IPS-NIHi7 (cell line): ENCODE results near the gene ROCK2.

Experiments
- DNase-seq: peaks from one replicate; pipeline ENCODE4 v3.0.0; 2012; ENCODE audit warnings: mixed read lengths; ENCODE audit errors: extremely low spot score

ROCK2 gene

DNA sequence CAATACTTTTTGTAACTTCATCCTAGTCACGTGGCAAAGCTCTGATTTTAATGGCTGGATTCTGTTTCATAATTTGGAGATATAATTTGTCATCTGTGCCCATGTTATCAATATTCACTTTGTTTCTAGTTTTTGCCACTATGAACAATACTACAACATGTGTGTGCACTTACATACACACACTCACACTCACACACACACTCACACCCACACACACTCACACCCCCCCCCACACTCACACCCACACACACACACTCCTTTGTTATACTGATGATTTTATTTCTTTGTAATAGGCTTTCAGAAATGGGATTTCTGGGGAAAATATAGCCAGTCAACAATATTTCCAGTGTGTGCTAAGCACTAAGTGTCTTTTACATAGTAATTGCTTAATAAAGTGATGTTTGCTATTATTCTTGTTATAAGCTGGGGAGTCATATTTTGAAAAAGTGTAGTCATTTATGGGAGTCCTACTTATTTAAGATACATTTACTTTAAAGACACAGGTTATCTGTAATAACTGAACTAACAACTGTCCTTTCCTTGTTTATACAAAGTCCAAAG is 22.8 kb upstream of the ROCK2 start:
- no peak for DNase-seq

DNA sequence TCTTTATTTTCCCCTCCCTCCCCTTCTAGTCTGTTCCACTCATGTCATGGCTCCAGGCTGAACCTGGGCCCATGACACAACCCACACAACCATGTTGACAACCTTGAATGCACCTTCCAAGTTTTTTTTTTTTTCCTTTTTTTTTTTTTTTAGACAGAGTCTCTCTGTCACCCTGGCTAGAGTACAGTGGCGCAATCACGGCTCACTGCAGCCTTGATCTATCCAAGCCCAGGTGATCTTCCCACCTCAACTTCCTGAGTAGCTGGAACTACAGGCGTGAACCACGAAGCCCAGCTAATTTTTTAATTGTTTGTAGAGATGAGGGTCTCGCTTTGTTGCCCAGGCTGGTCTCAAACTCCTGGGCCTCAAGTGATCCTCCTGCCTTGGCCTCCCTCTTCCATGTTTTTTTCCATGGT is 21.9 kb upstream of the ROCK2 start:
- no peak for DNase-seq

DNA sequence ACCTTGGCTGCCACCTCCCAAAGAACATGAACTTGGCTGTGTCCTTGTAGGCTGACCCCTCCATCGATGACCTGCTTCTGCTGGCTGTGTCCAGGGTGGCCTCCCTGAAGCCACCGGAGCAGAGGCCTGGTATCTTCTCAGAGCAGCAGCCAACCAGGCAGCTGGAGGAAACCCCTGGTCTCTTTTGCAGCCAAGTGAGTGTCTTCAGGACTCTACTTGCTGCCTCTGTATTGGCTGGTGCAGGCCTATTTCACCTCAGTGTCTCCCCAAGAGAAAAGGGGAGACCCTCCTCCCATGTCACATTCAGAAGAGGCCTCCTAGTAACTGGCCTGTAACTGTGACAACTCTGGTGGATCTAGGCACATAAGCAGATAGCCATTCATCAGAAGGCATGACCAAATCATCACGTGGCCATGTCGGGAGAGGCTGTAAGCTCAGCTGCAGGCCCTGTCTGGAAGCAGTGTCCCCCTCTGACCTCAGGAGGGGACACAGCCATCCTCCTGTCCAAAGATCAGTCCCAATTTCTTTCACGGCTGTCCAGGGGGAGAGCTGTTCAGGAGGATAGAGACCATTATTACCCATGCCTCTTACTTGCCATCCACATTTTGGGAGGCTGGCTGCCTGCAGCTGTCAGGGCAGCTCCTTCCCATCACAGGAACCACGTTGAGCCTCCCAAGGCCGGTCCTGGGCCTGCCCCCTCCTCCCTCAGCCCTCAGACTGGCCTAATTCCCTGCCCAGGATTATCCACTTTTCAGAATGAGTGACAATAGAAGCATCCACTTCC is 20.9 kb upstream of the ROCK2 start:
- no peak for DNase-seq

DNA sequence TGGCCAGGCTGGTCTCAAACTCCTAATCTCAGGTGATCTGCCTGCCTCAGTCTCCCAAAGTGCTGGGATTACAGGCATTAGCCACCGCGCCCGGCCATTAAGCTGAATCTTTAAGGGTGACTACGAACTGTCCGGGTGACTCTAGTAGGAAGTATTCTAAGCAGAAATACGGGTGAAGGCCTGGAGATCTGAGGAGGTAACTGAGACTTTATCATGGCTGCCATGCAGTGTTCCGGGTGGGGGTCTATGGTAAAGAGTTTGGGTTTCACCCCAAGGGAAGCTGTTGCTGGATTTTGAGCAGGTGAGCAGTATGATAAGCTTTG is 20.1 kb upstream of the ROCK2 start:
- no peak for DNase-seq

DNA sequence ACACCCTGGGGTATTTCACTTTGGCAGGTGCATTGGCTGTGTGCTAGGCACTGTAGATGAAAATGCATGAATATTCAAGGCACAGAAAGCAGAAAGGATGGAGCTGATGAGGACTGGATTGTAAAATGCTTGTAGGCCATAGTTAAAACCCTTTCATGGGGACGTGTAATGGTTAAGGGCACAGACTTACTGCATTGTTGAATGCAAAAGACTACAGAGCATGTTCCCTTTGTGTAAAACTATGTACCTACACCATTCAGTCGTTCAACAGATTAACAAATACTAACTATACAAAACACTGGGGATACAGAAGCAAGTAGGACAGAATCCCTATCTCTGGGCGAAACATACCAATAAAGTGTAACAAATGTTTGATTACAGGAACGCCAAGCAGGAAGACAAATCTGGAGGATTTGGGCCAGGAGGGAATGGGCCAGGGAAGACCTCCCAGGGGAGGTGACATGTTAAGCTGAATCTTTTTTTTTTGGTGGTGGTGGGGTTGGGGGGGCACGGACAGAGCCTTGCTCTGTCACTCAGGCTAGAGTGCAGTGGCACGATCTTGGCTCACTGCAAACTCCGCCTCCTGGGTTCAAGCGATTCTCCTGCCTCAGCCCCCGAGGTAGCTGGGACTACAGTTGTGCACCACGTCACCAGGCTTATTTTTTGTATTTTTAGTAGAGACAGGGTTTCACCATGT is 19.6 kb upstream of the ROCK2 start:
- DNase-seq: no peak

DNA sequence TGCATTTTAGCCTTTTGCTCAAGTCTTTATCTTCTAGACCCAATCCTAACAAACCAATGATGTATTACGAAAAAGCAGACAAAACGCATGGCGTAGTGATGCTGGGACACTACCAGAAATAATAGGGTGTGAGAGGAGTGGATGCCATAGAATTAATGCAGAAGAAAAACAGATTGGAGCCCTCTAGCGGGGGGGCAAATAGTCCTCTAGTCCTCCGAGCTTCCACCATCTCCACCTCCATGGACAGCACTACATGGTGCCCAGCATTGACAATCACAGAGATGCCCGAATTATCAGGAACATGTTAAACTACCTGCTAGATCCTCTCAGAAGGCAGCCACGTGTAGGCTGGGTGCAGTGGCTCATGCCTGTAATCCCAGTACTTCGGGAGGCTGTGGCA is 15.4 kb upstream of the ROCK2 start:
- no peak for DNase-seq

DNA sequence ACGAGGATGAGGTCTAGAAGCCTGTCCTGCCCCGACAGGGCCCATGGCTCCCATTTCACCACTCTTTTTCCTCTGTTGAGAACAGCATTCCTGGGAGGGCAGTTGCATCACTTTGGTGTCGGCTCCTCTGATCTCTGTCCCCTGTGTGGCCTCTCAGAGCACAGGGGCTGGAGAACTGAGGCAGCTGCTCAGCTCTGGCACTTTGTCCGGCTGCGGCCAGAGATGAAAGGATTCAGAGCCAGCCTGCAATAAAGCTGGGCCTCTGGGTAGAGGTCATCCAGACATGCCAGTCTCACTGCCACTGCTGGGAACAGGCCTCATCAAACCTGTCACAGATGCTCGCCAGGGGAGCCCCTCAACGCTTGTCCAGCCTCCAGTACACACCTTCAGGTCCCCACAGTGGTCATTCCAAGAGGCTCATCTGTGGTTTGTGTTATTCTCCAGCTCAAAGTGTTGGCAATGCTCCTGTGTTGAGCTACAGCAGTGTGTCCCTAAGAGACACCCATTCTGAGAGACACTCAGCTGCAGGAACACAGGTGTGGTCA is 13.1 kb upstream of the ROCK2 start:
- DNase-seq: no peak

DNA sequence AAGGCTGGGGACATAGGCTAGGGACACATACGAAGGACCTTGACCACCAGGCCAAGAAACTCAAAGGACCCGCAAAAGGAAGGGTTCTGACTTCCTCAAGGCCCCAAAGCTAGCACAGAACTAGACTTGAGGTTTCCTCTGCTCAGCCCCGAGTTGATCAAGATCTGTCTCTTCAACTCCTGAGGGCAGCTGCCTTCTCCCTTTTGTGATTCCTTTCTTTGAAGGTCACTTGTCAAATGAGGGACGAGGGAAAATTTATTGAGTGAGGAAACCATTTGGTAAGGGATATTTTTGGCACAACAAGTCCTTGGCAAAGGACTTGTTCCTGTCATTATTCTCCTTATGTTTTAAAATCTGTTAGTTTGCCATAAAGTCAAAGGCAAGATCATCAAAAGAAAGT is 12.3 kb upstream of the ROCK2 start:
- no peak for DNase-seq

DNA sequence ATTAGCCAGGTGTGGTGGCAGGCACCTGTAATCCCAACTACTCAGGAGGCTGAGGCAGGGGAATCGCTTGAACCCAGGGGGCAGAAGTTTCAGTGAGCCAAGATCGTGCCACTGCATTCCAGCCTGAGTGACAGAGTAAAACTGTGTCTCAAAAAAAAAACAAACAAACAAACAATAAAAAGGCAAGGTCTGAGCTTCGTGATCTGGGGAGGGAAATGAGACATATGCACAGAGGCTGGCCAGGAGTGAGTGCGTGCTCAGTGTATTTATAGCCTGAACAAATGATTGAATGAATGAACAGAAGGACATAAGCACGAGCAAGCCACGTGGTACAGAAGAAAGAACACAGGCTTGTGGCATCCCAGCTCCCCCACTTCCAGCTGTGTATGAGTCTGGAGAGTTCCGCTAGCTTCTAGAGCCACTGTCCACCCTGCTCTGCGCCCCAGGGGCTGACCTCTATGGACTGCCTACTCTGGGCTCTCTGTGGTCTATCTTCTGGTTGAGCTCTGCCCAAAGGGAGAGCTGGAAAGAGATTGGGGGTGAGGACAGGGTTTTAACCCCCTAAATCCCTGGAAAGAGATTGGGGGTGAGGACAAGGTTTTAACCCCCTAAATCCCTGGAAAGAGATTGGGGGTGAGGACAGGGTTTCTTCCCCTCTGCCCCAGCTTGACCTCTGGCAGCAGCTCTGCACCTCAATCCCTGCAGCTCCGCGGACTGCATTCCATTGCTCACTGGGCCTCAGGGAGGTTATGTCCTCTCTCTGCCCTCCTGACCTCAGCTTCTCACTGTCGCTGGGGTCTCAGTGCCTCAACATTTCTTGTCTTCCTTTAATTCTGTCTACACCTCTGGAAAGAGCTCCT is 11.0 kb upstream of the ROCK2 start:
- no peak for DNase-seq

DNA sequence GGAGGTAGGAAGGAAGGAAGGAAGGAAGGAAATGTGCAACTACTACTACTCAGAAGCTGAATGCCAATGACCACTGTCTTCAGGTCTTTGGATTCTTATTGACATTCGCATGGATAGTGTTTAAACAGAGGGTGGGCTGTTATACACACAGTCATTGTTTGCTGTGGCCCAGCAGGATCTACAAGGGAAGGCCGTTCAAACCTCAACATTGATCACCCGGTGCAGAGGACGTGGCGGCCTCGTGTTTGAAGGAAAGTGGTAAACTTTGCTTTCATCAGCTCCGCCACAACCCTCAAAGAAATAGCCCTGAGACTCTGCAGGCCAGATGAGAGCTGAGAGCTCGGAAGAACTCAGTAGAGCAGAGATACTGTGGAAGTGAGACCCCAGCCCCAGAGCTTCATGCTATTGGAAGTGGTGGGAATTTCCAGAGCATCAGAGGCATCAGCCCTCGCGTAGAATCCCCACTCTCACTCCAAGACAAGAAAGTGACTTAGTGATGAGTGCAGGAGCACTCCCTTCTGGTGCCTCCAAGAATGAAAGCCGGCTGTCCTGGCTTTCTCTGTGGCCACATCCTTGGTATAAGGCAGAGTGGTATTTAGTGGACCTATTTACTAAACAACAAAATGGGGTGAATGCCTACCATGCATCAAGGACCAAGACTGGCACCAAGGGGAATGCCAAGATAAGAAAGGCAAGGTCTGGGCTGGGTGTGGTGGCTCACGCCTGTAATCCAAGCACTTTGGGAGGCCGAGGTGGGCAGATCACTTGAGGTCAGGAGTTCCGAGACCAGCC is 10.1 kb upstream of the ROCK2 start:
- no peak for DNase-seq

DNA sequence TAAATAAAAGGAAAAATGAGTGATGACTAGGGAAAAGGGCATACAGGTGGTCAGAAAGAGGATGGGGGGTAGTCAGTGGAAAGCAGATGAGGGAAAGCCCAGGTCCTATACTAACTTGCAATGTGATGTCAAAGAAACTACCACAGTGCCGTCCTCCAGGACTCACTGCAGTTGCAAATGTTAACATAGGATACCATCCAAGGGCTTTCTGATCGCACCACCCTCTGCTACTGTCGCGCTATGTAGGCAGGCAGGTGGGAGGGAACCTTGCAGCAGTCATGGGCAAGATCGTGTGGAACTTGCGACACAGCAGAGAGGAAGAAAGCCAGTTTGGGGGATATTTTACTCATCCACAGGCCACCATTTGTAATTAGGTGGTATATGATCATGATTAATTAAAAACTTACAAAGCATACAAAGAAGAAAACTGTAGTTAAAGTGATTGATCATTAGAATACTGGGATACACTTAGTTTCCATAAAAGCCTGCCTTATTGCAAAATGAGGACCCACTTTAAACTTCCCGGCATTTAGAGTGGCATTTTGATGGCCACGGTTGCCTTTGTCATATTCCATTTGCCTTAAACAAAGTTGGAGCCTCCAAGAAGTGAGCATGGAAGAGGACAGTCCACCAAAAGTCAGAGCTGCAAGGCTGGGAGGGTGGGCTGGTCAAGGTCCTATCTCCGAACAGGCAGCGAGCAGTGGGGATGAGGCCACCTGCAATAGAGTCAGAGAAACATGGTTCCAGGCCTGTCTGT is 8.5 kb upstream of the ROCK2 start:
- DNase-seq: no peak

DNA sequence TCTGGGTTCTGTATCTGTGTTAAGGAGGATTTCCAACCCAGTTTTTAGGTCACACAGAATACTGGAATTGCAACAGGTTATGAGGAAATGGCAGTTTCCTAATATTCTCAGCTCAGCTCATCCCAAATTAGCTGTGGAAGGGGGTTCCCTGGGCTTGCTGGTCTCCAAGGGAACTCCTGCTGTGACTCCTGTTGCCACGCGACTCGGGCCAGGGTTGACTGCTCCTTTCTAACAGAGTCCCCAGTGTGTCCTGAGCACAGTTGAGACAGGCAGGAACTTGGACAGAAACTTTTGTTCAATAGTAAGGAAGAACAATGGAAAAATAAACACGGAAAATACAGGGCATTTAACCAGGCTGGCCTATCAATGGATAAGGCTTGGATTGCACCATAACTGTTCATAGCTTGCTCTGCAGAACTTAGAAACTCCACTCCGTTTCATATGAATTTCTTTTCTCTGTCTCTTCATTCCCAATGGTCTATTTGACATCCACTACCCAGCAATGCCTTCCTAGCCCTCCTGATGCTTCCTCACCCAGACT is 3.8 kb upstream of the ROCK2 start:
- no peak for DNase-seq

DNA sequence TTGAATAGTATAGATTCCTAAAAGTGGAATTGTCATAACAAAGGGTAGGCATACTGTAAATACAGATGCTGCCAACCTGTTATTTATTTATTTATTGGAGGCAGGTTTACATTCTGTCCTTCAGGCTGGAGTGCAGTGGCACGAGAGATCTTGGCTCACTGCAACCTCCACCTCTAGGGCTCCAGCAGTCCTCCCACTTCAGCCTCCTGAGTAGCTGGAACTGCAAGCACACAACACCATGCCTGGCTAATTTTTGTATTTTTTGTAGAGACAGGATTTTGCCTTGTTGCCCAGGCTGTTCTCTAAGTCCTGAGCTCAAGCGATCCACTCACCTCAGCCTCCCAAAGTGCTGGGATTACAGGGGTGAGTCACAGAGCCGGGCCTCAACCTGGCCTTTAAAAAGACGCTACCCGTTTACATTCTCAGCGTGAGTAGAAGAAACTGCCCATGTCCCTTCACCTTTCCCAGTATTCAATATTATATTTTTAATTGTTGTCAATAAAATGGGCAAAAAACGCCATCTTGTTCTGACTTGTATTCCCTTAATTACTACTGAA is 3.0 kb upstream of the ROCK2 start:
- DNase-seq: no peak

DNA sequence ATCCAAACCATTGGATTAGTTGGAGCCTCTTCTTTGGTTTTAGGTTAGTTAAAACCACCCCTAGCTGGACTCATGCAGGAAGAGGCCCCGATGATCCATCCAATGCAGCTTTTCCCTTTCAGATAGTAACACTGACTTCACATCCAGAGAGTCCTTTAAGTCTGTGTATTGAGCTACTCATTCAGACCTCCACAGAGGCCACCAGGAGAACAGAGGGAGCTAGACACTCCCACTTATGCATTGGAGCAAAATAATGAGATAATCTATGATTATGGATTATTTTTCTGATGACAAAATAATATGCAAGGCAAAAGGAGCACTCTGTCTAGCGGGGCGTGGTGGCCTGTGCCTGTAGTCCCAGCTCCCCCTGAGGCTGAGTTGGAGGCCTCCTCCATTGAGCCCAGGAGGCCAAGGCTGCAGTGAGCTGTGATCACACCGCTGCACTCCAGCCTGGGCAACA is 1.6 kb upstream of the ROCK2 start:
- no peak for DNase-seq

DNA sequence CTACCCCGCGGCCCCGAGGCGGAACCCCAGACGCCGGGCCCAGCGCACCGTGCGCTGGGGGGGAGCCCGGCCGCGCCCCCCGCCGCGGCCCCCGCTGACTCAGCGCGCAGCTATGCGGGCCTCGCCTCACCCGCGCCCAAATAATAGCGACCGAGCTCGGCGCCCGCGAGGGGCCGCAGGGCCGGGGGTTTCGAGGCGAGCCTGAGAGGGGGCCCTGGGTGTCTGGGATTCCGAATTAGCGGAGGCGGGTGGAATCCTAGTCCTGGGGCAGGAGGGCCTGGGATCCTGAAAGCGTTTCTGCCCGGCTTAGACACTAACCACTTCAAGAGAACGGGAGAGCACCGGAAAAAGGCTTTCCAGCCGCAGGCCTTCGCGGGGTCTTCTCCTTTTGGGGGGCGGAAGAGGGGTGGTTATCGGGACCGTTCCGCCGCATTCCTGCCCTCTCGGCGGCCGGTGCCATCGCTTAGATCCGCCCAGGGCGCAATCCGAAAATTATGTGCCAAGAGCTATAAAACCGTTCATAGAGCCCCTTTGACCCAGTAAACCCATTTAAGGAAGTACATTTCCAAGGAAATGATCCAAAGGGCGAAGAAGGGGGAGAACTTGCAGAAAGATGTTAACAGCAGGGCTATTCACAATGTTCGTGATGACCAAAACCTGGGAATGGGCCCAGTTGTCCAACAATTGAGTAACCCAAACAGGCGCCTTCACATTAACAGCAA is 681 bp upstream of the ROCK2 start:
- DNase-seq: peak; percentile 73

DNA sequence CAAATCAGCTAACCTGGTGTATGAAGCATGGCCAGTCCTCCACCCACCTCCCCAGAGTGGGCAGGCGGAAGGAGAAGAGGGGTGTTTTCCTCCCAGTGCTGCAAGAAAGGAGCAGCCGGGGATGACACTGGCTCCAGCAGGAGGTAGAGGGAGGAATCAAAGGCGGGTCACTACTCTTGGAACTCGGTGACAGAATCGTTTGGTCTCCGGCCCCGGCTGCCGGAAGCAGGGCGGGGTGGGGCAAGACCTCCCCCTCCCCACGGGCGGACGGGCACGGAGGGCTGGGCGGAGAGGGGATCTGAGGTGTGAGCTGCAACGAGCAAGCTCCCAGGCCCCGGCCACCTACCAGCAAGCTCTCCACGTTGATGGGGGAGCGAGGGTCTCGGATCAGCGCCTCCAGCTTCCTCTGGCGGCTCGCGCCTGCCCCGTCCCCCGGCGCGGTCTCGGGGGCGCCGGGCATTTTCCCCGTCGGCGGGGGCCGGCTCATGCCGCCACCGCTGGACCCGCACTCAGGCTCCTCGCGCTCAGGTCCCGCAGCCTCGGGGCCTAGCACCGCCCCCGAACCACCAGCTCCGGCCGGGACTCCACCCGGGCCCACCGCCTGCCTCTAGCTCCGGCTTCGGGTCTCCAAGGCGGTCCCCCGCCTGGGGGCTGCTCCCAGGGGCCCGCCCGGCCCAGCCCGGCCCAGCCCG is 640 bp downstream of the ROCK2 start:
- peak; percentile 63 for DNase-seq

DNA sequence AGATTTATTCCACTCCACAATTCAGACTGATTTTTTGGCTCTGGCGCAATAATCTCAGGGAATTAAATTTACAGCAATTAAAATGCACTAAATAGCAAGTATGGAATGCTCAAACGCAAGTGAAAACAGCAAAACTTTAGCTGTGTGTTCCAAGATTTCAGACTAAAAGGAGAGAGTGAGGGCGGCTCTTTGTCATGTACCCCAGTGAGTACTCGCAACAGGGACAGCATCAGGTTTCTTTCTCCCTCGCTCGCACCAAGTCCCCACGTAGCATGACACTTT is 1.1 kb downstream of the ROCK2 start:
- no peak for DNase-seq

DNA sequence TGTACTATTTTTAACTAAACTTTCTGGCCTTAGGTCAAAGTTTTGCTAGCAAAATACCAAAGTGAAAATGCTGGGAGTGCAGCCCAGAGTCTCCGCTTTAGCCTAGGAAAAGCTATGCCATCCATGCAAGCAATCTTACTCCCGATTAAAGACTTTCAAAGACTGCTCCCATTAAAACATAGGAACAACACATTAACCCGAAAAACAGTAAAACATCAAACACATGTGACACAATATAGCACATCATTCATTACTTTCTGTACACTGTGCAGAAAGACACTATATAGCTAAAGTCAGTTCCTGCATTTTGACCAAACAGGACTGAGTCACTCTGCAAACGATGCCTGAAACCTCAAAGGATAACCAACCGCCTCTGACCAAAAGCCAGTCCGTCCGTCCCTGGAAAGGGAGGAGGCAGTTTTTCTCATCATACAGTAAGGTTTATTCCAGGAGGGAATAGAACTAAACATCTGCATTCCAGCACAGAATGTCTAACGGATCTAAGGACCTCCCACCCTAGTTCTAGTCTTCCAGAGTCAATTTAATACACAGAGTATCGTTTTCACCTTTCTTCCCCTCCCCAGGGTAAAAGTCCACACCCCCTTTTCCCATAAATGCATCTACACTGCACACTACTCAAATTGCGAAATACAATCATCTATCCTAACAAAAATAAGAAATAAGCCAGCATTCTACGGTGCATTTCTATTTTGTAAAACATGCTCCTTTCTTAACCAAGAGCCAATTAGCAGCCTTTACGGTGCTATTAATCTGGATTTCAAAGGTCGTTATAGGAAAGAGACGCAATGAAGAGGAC is 1.7 kb downstream of the ROCK2 start:
- DNase-seq: no peak
